Right forelimb (tissue), 1 donor: ENCODE results near the gene FGFR3.

Source experiments
- DNase-seq: peaks from one replicate; pipeline ENCODE4 v3.0.0-alpha.2; 2018

Gene FGFR3

GRCh38 chr4:1770791-1771231 lies 22.3 kb upstream of the FGFR3 start:
- no peak for DNase-seq

- no peak for DNase-seq
Observed at GRCh38 chr4:1771555-1772305, 21.4 kb upstream of the FGFR3 start.

GRCh38 chr4:1772853-1773538 lies 20.1 kb upstream of the FGFR3 start:
- DNase-seq = no peak

- no peak for DNase-seq
Observed at GRCh38 chr4:1773754-1774153, 19.3 kb upstream of the FGFR3 start.

- no peak for DNase-seq
Observed at GRCh38 chr4:1775731-1776500, 17.2 kb upstream of the FGFR3 start.

- no peak for DNase-seq
Observed at GRCh38 chr4:1776521-1777161, 16.5 kb upstream of the FGFR3 start.

GRCh38 chr4:1777822-1778641 lies 15.1 kb upstream of the FGFR3 start:
- DNase-seq = no peak

- DNase-seq = no peak
Observed at GRCh38 chr4:1778642-1779392, 14.3 kb upstream of the FGFR3 start.

- no peak for DNase-seq
Observed at GRCh38 chr4:1779588-1780382, 13.3 kb upstream of the FGFR3 start.

GRCh38 chr4:1780435-1780834 lies 12.7 kb upstream of the FGFR3 start:
- no peak for DNase-seq

GRCh38 chr4:1783015-1783414 lies 10.1 kb upstream of the FGFR3 start:
- no peak for DNase-seq

- DNase-seq = no peak
Observed at GRCh38 chr4:1783970-1784369, 9.1 kb upstream of the FGFR3 start.

GRCh38 chr4:1784395-1784788 lies 8.7 kb upstream of the FGFR3 start:
- DNase-seq = no peak

GRCh38 chr4:1784789-1785591 lies 8.1 kb upstream of the FGFR3 start:
- no peak for DNase-seq

- no peak for DNase-seq
Observed at GRCh38 chr4:1785592-1785991, 7.5 kb upstream of the FGFR3 start.

GRCh38 chr4:1786544-1787362 lies 6.3 kb upstream of the FGFR3 start:
- DNase-seq = no peak

GRCh38 chr4:1787411-1788077 lies 5.5 kb upstream of the FGFR3 start:
- DNase-seq = no peak

GRCh38 chr4:1788254-1788973 lies 4.7 kb upstream of the FGFR3 start:
- no peak for DNase-seq
